HG03039 (cell line): ENCODE results near the gene SREK1IP1.

ENCODE experiments used
- ATAC-seq: cut with Tn5 transposase; IDR thresholded peaks from one replicate; pipeline ENCODE4 v1.9.1; 2021; ENCODE audit warnings: mild to moderate bottlenecking, moderate library complexity; ENCODE audit not compliant: unreplicated experiment

SREK1IP1 gene

GRCh38 chr5:64768358-64769312 is at the start of gene SREK1IP1, which contains the start of gene CWC27:
Gene SREK1IP1 (minus strand): TSS chr5:64768691. CDS start chr5:64768517, 174 bp downstream.
Gene CWC27 (plus strand): TSS chr5:64768930. CDS start chr5:64769147, 217 bp downstream.
- peak; percentile 97 for ATAC-seq

- ATAC-seq: no peak
These were observed 49.8 kb upstream of the SREK1IP1 start for GRCh38 chr5:64818245-64818644.

- peak; percentile 97 for ATAC-seq
These were observed 45.6 kb upstream of the SREK1IP1 start for GRCh38 chr5:64814073-64814472.

- no peak for ATAC-seq
These were observed 42.7 kb upstream of the SREK1IP1 start for GRCh38 chr5:64811050-64811640.

GRCh38 chr5:64807520-64807919 is 39.0 kb upstream of the SREK1IP1 start:
- no peak for ATAC-seq

GRCh38 chr5:64806537-64806936 is 38.0 kb upstream of the SREK1IP1 start:
- no peak for ATAC-seq

- no peak for ATAC-seq
These were observed 32.4 kb upstream of the SREK1IP1 start for GRCh38 chr5:64800926-64801325.

GRCh38 chr5:64796301-64796700 is 27.8 kb upstream of the SREK1IP1 start:
- no peak for ATAC-seq

- no peak for ATAC-seq
These were observed 25.7 kb upstream of the SREK1IP1 start for GRCh38 chr5:64794053-64794770.

- ATAC-seq: no peak
These were observed 24.0 kb upstream of the SREK1IP1 start for GRCh38 chr5:64792469-64792868.

GRCh38 chr5:64790210-64790609 is 21.7 kb upstream of the SREK1IP1 start:
- ATAC-seq: no peak

GRCh38 chr5:64789457-64789856 is 21.0 kb upstream of the SREK1IP1 start:
- ATAC-seq: no peak

GRCh38 chr5:64788156-64788555 is 19.7 kb upstream of the SREK1IP1 start:
- no peak for ATAC-seq

GRCh38 chr5:64786372-64786771 is 17.9 kb upstream of the SREK1IP1 start:
- ATAC-seq: no peak

GRCh38 chr5:64784451-64785025 is 16.0 kb upstream of the SREK1IP1 start:
- ATAC-seq: peak; percentile 72

GRCh38 chr5:64775291-64775690 is 6.8 kb upstream of the SREK1IP1 start:
- no peak for ATAC-seq

- ATAC-seq: peak; percentile 50
These were observed 5.0 kb upstream of the SREK1IP1 start for GRCh38 chr5:64773533-64773932.

GRCh38 chr5:64771736-64772135 is 3.2 kb upstream of the SREK1IP1 start:
- ATAC-seq: no peak

- no peak for ATAC-seq
These were observed 1.4 kb upstream of the SREK1IP1 start for GRCh38 chr5:64769855-64770254.

- ATAC-seq: peak; percentile 1
These were observed 533 bp downstream of the SREK1IP1 start for GRCh38 chr5:64767959-64768357.

GRCh38 chr5:64766941-64767340 is 1.6 kb downstream of the SREK1IP1 start:
- no peak for ATAC-seq
